Kidney capillary endothelial cell (primary cell): ENCODE data around the gene LMLN.
A peak's percentile ranks its signal among the peaks of the same experiment; 100 is the strongest.
"Not testable (repeated sequence)": the region's sequence is repeated elsewhere in the genome, so short reads cannot be mapped to it uniquely, and the experiment has no call there.

Source experiments
- DNase-seq: peaks from one replicate; pipeline ENCODE4 v3.0.0-alpha.2; 2018; ENCODE audit warnings: low spot score

The LMLN gene

GRCh38 chr3:198027045-198027798 is 67.2 kb downstream of the LMLN start:
- DNase-seq = no peak

- DNase-seq = no peak
Measured at GRCh38 chr3:198027799-198028390, 67.9 kb downstream of the LMLN start.

GRCh38 chr3:198028718-198029117 is 68.7 kb downstream of the LMLN start:
- no peak for DNase-seq

- no peak for DNase-seq
Measured at GRCh38 chr3:198030125-198030524, 70.1 kb downstream of the LMLN start.

DNA sequence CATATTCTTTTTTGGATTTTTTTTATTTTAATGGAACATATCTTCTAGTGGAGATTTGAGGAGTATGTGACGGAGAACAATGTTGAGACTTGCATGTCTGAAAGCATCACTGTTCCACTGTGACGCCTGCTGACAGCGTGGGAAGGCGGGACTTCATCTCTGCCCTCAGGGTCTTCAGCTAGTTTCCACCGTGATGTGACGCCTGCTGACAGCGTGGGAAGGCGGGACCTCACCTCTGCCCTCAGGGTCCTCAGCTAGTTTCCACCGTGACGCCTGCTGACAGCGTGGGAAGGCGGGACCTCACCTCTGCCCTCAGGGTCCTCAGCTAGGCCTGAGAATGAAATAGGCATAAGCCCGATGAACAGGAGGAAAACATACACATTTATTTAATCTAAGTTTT is 70.7 kb downstream of the LMLN start:
- no peak for DNase-seq

- DNase-seq = peak; percentile 89
Measured at GRCh38 chr3:198032039-198032936, 72.3 kb downstream of the LMLN start.

GRCh38 chr3:198043119-198043518 is 83.1 kb downstream of the LMLN start:
- no peak for DNase-seq

GRCh38 chr3:198046120-198046857 is 86.3 kb downstream of the LMLN start:
- DNase-seq = no peak

- no peak for DNase-seq
Measured at GRCh38 chr3:198048445-198048844, 88.4 kb downstream of the LMLN start.

GRCh38 chr3:198051836-198052235 is 91.8 kb downstream of the LMLN start:
- DNase-seq = no peak

DNA sequence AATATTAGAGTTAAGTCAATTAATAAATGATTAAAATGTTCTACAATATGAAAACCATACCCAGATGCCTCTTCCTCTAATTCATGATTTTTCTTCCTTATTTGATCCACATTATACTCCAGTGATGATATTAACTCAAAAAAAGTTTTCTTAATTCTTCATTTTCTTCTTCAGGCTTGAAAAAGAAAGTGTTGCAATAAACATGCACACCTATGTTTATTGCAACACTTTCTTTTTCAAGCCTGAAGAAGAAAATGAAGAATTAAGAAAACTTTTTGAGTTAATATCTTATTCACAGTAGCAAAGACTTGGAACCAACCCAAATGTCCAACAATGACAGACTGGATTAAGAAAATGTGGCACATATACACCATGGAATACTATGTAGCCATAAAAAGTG is 93.4 kb downstream of the LMLN start:
- DNase-seq = not testable (repeated sequence)

GRCh38 chr3:198061119-198062067 is 101.4 kb downstream of the LMLN start:
- no peak for DNase-seq

DNA sequence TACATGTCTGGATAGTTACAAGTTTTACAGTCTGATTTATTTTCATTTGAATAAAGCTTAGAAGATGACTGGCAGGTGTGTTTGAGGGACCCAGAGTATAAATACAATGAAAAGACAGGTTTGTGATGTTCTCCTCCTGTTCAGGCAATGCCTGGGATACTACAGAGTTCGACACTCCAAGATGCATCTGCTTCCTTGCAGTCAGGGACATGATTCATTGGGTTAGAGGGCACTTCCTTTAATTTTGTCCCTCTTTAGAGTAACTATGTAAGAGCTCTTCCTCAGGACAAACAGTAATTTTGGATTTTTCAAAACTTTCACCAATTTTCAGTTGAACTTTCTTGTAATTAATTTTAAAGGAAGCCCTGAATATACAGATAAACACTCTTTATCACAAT is 102.0 kb downstream of the LMLN start:
- peak; percentile 43 for DNase-seq

GRCh38 chr3:198064420-198064819 is 104.4 kb downstream of the LMLN start:
- no peak for DNase-seq

DNA sequence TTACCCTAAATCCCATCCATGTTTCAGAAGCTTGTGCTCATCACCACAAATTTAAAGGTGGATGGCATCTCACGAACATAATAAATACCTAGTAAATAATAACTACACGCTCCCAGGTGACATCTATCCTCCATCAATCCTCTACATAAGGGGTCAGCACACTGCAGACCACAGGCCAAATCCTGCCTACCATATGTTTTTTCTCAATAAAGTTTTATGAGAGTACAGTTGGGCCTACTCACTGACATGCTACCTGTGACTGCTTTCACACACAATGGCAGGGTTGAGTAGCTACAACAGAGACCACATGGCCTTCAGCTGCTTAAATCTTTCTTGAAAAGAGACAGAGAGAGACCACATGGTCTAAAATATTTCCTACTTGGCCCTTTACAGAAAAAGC is 105.9 kb downstream of the LMLN start:
- DNase-seq = no peak

- no peak for DNase-seq
Measured at GRCh38 chr3:198067416-198067815, 107.4 kb downstream of the LMLN start.

GRCh38 chr3:198070871-198071270 is 110.9 kb downstream of the LMLN start:
- DNase-seq = no peak

GRCh38 chr3:198071602-198072287 is 111.7 kb downstream of the LMLN start:
- peak; percentile 98 for DNase-seq

DNA sequence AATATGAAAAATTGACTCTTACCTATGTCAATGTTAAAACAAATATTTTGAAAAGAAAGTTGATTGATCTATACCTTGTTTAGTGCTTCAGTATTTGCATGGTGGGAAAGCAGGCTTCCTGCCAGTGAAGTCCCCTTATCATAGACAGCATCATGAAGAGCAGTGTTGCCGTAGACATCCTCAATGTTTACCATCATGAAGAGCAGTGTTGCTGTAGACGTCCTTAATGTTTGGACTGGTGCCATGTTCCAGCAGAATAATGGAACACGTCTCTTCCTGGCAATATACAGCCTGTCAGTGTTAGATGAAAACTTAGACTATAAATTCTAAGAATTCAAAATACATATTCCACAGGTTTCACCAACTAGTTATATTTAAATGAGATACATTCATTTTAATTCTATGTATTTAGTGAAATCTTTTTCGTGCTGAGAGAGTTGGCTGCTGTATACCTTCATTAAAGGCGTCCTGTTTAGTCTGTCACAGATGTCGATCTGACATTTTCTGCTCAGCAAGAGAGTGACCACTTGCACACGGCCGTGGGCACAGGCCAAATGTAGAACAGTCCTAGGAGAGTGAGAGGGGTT is 116.8 kb downstream of the LMLN start:
- no peak for DNase-seq
